ENCODE results near the gene ALK. TPM values are rescaled to one million over a fixed set of nuclear protein-coding genes. Genes with fewer than 3 reads are reported as not detected.

ALK gene
- total RNA-seq, 1 experiment from 2014 or later, result not detected

DNA sequence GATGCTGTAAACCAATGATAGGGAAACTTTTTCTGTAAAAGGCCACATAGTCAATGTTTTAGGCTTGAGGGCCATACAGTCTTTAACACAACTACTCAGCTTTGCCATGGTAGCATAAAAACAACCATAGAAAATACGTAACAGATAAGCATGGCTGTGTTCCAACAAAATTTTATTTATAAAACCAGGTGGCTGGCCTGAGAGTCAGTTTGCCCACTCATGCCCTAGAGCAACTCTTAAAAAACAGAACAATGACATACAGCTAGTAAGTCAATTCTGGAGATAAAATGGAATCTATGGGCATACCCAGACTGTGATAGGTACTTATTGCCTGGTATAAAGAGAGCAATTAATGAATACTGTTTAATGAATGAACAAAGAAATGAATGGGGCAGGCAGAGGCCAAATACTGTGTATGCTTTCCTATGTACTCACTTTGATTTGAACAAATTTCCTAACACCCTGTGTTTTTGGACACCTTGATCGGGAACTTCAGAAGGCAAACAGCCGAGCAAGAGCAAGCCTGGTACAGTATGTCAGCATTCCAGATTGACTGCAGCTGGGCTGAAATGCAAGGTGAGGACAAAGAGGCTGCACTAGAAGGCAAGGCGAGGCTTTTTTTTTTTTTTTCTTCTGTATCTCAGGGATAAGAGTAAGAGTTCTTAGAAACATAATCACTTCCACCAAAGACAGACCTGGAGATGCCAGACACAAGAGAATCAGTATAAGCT is 490.8 kb downstream of the ALK start:
- Histone ChIP-seq H3K36me3 (no peaks in the 10 kb centered on the region), H3K9me3 (no peaks in the 10 kb centered on the region), H3K4me3 (no peak overlapping the region), H3K27me3 (no peaks in the 10 kb centered on the region)
- DNase-seq, result no peak

DNA sequence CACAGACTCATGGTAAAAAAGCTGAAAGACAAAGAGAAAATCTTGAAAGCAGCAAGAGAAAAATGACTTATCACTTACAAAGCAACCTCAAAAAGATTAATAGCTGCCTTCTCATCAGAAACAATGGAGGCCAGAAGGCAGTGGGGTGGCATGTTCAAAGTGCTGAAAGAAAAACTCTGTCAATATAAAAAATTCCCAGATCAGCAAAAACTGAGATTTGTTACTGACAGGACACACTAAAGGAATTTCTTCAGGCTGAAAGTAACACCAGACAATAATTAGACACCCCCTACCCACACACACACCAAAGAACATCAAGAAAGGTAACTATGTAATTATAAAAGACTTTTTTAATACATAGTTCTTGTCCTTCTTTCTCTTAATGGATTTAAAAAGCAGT is 495.0 kb downstream of the ALK start:
- no peaks in the 10 kb centered on the region for H3K27me3 ChIP-seq
- no peak for DNase-seq

DNA sequence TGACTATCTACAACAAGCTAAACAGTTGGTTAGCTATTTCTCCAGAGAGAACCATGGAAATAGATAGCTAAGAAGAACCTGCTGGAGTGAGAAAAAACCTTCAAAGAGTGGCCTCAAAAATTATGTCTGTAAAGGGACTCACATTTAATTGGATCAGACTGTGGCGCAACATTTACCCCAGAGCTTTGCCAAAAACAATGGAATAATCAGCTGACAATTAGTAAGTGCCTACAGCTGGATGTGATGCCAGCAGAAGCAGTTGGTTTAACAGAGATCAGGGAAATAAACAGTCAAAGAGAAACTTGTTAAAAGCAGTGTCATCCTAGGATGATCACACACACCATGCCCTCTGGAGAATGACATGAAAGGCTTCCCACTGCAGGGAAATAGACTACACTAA is 495.5 kb downstream of the ALK start:
- no peaks in the 10 kb centered on the region for H3K27me3 ChIP-seq
- no peaks in the 10 kb centered on the region for H3K36me3 ChIP-seq
- no peak for DNase-seq
- no peak overlapping the region for H3K4me3 ChIP-seq
- H3K9me3 ChIP-seq, result no peaks in the 10 kb centered on the region

More for the DNA sequence above, 495.0 kb downstream of the ALK start:
- Histone ChIP-seq H3K36me3 (no peaks in the 10 kb centered on the region), H3K9me3 (no peaks in the 10 kb centered on the region), H3K4me3 (no peak overlapping the region)

DNA sequence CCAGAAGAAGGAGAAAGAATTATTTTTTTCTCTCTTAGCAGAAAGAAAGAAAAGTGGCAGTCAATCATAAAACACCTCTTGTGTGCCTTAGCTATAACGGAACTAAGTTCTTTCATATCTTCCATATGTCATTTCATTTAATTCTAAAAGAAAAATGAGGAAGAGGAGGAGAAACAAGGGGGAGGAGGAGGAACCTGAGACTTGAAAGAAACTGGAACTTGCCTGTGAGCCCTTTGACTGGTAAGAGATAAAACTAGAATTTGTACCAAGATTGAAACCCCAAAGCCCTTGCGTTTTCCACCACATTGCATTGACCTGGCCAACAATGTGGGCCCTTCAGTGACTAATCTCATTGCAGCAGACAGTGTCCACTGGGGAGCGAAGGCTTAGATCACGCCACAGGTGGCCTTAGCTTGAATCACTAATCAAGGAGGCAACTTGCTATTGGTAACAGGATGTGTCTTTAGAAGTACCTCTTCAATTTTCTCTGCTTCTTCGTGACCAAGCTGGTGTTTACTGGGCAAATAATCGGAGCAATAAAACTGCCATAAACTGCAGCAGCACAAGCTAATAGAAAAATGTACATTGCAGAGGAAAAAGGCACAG is 498.2 kb downstream of the ALK start:
- no peak overlapping the region for H3K4me3 ChIP-seq
- DNase-seq, result no peak
- H3K36me3 ChIP-seq, result no peaks in the 10 kb centered on the region
- no peaks in the 10 kb centered on the region for H3K27me3 ChIP-seq
- no peaks in the 10 kb centered on the region for H3K9me3 ChIP-seq

DNA sequence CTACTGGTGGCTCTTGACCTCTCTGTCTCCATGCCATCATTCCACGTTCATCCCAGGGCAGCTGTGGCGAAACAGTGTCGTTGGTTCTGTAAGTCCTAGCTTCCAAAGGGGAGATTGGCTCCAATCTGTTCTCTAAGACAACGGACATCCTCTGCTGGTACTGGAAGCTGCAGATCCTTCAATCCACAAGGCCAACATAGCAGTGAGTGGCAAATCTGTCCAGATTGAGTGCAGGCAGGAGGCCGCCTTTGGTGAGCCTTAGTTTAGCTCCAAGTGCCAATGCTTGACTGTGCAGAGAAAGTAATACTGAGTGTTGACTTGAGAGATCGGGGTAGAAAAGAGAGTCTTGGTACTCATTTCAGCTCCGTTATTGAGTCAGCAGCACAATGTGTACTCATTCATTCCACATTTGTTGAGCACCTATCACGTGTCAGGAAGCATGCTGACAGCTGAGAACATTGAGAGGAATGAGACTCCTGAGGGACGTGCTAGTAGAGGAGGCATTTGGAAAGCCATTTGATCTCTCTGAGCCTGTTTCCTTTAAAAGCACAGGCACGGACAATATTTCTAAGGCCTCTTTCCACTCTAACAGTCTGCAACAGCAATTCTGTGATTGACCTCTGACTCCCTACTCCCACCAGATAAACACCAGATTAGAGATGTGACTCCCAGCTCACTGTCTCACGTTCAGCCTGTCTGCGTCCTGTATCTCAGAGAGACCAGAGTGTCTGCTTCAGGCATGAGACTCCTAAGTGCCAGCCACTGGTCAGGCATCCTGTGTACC is 500.2 kb downstream of the ALK start:
- H3K27me3 ChIP-seq, result no peaks in the 10 kb centered on the region
- no peak for DNase-seq
- H3K4me3 ChIP-seq, result no peak overlapping the region
- H3K36me3 ChIP-seq, result no peaks in the 10 kb centered on the region
- no peaks in the 10 kb centered on the region for H3K9me3 ChIP-seq

DNA sequence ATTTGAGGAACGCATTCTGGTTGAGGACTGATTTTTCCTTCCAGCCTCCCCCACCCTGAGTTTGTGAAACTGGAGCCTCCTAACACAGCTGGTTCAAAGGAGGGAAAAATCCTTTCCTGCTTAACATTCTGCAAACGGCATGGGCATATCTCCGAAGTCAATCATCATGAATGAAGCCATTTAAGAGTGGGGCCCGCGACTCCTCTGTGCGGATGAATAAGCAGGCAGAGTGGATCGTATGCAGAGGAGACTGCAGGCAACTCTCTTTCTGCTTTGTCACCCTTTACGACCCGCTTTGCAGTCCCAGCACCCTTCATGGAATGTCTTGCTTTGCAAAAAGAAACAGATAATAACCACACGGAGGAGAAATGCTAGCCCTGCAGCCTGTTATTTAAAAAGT is 500.9 kb downstream of the ALK start:
- no peak for DNase-seq
- no peak overlapping the region for H3K4me3 ChIP-seq
- H3K27me3 ChIP-seq, result no peaks in the 10 kb centered on the region
- no peaks in the 10 kb centered on the region for H3K36me3 ChIP-seq
- no peaks in the 10 kb centered on the region for H3K9me3 ChIP-seq

DNA sequence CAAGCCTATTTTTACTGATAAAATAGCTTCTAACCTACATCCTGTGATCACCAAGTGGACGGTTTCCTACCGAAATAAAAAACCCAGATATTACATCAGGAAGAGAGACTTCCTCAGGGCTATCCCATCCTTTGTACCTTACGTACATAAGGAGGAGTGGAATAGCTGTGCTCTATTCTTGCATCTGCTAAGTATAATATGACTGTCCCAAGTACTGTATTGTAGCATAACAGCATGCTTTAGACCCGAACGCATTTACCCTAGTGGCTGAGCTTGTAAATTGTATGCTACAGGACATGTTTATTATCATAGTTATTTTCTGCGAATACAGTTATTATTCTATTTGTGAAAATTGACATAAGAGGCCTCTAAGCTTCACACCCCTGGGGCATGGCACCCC is 503.8 kb downstream of the ALK start:
- H3K27me3 ChIP-seq, result no peaks in the 10 kb centered on the region
- no peaks in the 10 kb centered on the region for H3K36me3 ChIP-seq
- no peak for DNase-seq
- no peak overlapping the region for H3K4me3 ChIP-seq
- no peaks in the 10 kb centered on the region for H3K9me3 ChIP-seq

DNA sequence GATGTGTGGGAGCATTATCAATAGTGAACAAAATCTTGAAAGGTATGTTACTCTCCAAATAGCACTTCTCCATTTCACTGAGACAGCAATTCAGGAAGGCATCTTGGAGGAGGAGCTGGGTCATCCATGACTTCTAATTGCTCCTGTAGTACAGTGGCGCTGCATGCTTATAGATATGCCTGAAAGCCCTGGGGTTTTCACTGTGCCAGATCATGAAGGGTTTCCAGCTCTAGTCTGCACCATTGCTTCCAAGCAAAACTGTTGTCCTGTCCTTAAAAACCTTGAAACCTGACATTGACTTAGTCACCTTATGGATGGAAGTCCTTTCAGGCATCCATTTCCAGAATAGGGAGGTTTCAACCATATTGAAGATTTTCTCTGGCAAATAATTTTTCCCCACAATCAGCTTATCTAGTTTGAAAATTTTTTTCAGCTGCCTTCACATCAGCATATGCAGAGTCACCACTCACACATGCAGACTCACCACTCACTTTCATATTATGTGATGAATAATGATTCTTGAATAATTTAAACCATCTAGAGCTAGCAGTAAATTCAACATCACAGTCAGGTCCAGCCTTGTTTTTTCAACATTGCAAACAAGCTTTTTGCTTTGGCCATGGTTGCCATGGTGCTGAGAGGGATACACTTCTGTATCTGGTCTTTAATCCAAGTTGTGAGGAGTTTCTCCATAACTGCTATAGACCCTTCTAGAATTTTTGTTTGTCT is 509.0 kb downstream of the ALK start:
- Histone ChIP-seq H3K27me3 (no peaks in the 10 kb centered on the region), H3K36me3 (no peaks in the 10 kb centered on the region)
- no peak for DNase-seq

DNA sequence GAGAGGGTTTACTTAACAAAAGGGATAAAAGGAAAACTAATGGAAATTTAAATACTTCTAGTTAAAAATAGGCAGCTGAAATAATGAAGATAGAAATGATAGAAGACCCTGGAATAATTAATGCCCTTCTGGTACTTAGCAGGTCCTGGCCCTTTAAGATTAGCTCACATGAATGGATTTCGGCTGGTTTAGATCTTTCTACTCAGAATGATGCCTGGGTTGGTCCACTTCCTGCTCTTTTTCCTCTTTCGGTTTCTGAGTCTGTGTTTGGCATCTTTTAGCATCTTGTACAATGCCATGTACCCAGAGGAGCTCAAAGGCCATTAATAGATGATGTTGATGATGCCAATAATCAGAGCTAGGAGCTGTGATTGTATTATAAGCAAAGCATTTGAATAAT is 515.7 kb downstream of the ALK start:
- Histone ChIP-seq H3K27me3 (no peaks in the 10 kb centered on the region), H3K9me3 (no peaks in the 10 kb centered on the region), H3K36me3 (no peaks in the 10 kb centered on the region), H3K4me3 (no peak overlapping the region)
- no peak for DNase-seq

More for the DNA sequence above, 509.0 kb downstream of the ALK start:
- Histone ChIP-seq H3K9me3 (no peaks in the 10 kb centered on the region), H3K4me3 (no peak overlapping the region)

DNA sequence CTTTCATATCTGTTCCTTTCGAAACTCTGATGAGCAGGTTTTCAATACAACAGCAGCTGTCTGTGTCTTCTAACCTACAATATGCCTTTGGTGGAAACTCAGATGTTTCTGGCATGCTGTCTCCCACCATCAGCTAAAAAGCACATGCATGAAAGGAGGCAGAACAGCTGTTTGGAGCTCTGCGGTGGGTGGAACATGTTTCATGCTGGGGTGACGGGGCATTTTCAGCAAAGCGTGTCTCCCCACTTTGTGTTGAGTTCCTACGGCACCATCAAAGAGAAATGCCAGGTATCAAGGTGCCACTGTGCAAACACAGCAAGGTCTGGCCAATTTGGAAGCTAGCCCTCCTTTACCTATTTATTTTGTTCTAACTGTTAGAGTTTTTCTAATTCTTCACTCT is 516.1 kb downstream of the ALK start:
- no peaks in the 10 kb centered on the region for H3K36me3 ChIP-seq
- H3K9me3 ChIP-seq, result no peaks in the 10 kb centered on the region
- H3K4me3 ChIP-seq, result no peak overlapping the region
- H3K27me3 ChIP-seq, result no peaks in the 10 kb centered on the region
- DNase-seq, result no peak

DNA sequence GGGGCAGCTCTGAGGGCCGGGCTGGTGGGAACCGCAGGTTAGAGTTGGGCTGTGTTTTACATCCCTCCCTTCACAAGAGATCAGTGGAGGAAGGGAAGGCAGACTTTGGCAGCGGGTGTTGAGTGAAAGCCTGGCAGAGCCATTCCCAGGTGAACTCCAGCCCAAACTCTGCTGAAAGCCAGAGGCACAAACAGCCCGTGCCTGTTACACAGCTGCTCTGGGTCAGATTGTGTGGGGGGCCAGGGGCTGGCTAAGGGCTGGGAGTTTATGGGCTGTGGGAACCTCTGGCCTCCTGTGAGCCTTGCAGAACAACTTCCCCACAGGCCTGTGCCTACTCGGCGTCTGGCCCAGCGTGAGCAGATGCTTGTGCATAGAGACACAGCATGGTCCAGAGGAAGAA is 519.4 kb downstream of the ALK start:
- no peaks in the 10 kb centered on the region for H3K9me3 ChIP-seq
- no peaks in the 10 kb centered on the region for H3K27me3 ChIP-seq
- H3K4me3 ChIP-seq, result no peak overlapping the region
- H3K36me3 ChIP-seq, result no peaks in the 10 kb centered on the region
- no peak for DNase-seq

DNA sequence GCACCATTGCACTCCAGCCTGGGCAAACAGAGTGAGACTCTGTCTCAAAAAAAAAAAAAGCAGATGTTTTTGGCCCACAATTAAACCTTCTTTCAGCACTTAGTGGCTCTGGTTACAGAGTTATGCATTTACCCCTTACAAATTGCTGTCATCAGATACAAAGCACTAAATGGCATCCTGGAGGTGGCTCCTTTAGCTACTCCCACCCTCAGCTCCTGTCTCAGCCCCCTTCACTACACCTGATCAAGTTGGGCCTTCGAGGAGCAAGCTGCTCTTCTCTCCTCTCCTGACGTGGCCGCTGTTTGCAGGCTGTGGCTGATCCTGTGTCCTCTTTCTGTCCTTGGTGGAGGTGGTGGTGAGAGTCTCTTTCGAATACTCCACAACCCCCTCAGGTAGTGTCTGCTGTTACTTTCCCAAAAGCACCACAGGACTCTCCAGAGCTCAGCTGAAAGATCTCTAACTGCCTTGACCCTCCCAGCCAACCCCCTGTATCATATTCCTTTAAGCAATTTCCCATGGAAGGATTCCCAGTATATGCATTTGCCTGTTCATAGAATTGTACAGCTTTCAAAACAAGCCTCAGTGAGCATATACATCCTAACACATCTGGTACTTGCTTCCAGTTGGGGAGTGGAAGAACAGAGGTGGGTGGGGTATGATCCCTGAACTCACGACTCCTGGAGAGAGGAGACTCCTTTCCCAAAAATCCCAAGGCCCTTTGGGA is 520.3 kb downstream of the ALK start:
- DNase-seq, result no peak
- no peaks in the 10 kb centered on the region for H3K36me3 ChIP-seq
- H3K9me3 ChIP-seq, result no peaks in the 10 kb centered on the region
- H3K27me3 ChIP-seq, result no peaks in the 10 kb centered on the region
- no peak overlapping the region for H3K4me3 ChIP-seq

DNA sequence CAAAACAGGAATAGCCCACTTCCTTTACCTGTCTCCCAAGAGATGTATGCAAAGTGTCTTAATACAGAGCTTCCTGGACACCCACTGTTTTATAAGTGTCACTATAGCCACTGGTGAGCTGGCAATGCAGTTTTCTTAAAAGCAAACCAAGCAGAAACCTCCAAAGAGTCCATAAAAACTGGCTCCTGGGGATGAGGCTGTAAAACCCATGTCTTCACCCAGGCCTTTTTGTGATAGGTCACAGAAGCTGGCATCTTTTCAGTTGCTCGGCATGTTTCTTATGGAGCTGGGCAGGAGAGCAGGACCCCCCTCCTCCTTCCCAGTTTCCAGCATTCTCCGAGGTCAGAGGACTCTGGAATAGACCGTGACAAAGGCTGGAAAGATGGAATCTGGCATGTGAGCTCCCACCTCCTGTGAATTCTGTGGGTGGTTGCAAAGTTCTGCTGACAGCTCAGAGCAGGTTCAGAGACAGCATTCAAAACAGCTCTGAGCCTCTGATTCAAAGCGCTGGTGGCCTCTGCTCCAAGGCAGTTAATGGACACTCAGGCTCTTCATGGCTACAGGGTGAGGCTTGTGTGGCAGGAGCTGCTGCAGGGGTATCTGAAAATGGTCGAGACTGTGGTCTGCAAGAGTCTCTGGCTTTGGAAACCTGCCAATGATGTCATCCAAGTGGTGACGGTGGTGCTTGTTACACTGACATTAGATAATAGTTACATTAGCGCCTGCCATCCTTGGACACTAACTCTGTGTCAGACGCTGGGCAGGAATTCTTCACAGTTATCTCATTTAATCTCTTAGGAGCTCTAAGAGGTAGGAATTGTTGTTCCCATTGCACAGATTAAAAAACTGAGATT is 522.8 kb downstream of the ALK start:
- Histone ChIP-seq H3K9me3 (no peaks in the 10 kb centered on the region), H3K4me3 (no peak overlapping the region), H3K27me3 (no peaks in the 10 kb centered on the region), H3K36me3 (no peaks in the 10 kb centered on the region)
- DNase-seq, result no peak

DNA sequence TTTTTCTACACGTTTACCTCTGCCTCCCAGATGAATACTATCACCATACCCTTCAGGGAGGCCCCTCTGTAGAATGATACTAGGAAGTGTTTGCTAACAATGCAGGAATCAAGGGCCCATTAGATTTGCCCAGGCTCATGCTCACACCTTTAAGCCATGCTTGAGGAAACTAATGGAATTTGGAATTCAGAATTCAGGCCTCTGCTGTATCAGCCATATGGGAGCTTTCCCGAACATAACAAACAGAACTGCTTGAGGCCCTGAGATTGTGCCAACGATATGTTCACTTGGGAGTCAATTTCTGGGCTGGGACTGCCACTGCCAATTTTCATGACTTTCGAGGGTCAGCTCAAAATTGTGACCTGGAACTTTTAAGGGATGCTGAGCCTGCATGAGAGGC is 523.7 kb downstream of the ALK start:
- H3K36me3 ChIP-seq, result no peaks in the 10 kb centered on the region
- no peak for DNase-seq
- no peaks in the 10 kb centered on the region for H3K27me3 ChIP-seq
- H3K9me3 ChIP-seq, result no peaks in the 10 kb centered on the region
- H3K4me3 ChIP-seq, result no peak overlapping the region

DNA sequence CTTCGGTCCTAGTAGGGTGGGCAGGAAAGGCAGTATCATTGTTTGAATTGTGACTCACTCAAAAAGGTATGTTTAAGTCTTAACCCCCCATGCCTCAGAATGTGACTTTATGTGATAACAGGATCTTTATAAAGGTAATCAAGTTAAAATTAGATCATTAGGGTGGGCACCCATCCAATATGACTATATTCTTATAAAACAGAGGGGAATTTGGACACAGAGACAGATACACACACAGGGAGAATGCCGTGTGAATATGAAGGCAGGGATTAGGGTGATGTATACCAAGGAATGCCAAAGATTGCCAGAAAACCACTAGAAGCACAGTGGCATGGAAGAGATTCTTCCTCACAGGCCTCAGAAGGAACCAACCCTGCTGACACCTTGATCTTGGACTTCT is 524.3 kb downstream of the ALK start:
- no peaks in the 10 kb centered on the region for H3K9me3 ChIP-seq
- no peak overlapping the region for H3K4me3 ChIP-seq
- no peaks in the 10 kb centered on the region for H3K27me3 ChIP-seq
- H3K36me3 ChIP-seq, result no peaks in the 10 kb centered on the region
- DNase-seq, result peak; percentile 7

DNA sequence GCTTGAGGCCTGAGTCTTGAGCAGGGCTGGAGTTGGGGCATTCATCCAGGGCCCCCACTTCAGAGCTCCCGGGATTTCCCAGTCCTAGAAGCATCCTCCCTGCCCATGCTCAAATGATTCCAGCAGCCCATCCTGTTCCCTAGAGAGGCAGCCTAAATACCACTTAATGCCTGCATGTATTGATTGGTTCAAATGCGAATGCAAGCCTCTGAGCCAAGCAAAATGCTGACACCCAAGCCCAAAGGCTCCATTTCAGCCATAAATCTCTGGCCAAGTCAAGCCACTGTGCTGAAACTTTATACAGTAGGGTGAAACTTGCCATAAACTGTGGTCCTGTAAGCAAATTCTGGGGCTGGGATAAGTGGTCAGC is 526.4 kb downstream of the ALK start:
- no peak for DNase-seq
- Histone ChIP-seq H3K4me3 (no peak overlapping the region), H3K9me3 (no peaks in the 10 kb centered on the region), H3K36me3 (no peaks in the 10 kb centered on the region), H3K27me3 (no peaks in the 10 kb centered on the region)

All from MG63 (cell line).